Retinal pigment epithelial cell (primary cell): ENCODE measurements around the gene UGT1A8.

ENCODE experiments used
- DNase-seq: peaks from one replicate; pipeline ENCODE4 v3.0.0-alpha.2; 2010; ENCODE audit warnings: low read depth
- H3K4me3 ChIP-seq: 2 replicates; pipeline ENCODE4 v1.5.1; 2011; ENCODE audit warnings: mild to moderate bottlenecking, low read length, control low read depth, moderate library complexity
- TF ChIP-seq, protein P1 (sequence below): conservative IDR thresholded peaks from 2 replicates; pipeline ENCODE4 v1.5.1; 2011; ENCODE audit warnings: low read depth, low read length, control low read depth, inconsistent platforms

UGT1A8 gene

GRCh38 chr2:233769260-233769659, 151.8 kb downstream of the UGT1A8 start:
- no peak for DNase-seq
- TF ChIP-seq, protein P1, sequence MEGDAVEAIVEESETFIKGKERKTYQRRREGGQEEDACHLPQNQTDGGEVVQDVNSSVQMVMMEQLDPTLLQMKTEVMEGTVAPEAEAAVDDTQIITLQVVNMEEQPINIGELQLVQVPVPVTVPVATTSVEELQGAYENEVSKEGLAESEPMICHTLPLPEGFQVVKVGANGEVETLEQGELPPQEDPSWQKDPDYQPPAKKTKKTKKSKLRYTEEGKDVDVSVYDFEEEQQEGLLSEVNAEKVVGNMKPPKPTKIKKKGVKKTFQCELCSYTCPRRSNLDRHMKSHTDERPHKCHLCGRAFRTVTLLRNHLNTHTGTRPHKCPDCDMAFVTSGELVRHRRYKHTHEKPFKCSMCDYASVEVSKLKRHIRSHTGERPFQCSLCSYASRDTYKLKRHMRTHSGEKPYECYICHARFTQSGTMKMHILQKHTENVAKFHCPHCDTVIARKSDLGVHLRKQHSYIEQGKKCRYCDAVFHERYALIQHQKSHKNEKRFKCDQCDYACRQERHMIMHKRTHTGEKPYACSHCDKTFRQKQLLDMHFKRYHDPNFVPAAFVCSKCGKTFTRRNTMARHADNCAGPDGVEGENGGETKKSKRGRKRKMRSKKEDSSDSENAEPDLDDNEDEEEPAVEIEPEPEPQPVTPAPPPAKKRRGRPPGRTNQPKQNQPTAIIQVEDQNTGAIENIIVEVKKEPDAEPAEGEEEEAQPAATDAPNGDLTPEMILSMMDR: no peak
- no peak overlapping the region for H3K4me3 ChIP-seq

DNA sequence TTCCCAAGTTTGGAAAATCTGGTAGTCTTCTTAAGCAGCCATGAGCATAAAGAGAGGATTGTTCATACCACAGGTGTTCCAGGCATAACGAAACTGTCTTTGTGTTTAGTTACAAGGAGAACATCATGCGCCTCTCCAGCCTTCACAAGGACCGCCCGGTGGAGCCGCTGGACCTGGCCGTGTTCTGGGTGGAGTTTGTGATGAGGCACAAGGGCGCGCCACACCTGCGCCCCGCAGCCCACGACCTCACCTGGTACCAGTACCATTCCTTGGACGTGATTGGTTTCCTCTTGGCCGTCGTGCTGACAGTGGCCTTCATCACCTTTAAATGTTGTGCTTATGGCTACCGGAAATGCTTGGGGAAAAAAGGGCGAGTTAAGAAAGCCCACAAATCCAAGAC, 154.7 kb downstream of the UGT1A8 start:
- no peak for DNase-seq
- TF ChIP-seq, protein P1: no peak
- no peak overlapping the region for H3K4me3 ChIP-seq

DNA sequence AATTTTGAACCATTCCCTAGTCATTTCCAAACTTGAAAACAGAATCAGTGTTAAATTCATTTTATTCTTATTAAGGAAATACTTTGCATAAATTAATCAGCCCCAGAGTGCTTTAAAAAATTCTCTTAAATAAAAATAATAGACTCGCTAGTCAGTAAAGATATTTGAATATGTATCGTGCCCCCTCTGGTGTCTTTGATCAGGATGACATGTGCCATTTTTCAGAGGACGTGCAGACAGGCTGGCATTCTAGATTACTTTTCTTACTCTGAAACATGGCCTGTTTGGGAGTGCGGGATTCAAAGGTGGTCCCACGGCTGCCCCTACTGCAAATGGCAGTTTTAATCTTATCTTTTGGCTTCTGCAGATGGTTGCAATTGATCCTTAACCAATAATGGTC, 155.2 kb downstream of the UGT1A8 start:
- no peak for DNase-seq
- H3K4me3 ChIP-seq: no peak overlapping the region
- TF ChIP-seq, protein P1: no peak

- no peak overlapping the region for H3K4me3 ChIP-seq
Observed at GRCh38 chr2:233773854-233774253, 156.4 kb downstream of the UGT1A8 start.

DNA sequence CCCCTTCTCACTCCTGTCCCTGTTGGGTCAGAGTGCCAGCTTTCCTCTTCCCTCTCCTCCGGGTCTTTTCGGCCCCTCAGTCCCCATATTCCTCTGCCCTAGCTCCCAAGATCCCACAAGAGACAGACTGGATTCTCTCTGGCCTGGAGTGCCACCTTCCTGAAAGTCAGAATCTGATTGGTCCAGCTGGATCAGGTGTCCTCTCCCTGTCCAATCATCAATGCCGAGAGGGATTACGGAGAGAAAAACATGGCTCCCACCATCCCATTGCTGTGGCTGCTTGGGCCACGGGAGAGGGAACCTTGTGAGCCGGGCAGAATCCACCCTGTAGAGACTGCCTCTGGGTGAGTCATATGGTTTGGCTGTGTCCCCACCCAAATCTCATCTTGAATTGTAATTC, 158.0 kb downstream of the UGT1A8 start:
- TF ChIP-seq, protein P1: no peak
- H3K4me3 ChIP-seq: no peak overlapping the region
- DNase-seq: no peak

More at GRCh38 chr2:233773854-233774253, 156.4 kb downstream of the UGT1A8 start:
- no peak for DNase-seq
- TF ChIP-seq, protein P1: no peak

- TF ChIP-seq, protein P1: no peak
- no peak for DNase-seq
Observed at GRCh38 chr2:233778030-233778429, 160.6 kb downstream of the UGT1A8 start, which contains the start of gene MROH2A. MROH2A (plus strand) TSS chr2:233778330; CDS start chr2:233779359, 1,029 bp downstream.

GRCh38 chr2:233779722-233780121, 162.3 kb downstream of the UGT1A8 start:
- TF ChIP-seq, protein P1: no peak
- no peak overlapping the region for H3K4me3 ChIP-seq
- no peak for DNase-seq

More at GRCh38 chr2:233778030-233778429, 160.6 kb downstream of the UGT1A8 start, which contains the start of gene MROH2A:
- no peak within 1 kb of the TSS for H3K4me3 ChIP-seq
